GM23338 (cell line): ENCODE measurements around the gene ZNF276. TPM values are rescaled to one million over a fixed set of nuclear protein-coding genes. Genes with fewer than 3 reads are reported as not detected.
"Not testable (repeated sequence)": the region's sequence is repeated elsewhere in the genome, so short reads cannot be mapped to it uniquely, and the experiment has no call there.

Experiments used
- ATAC-seq: fragments of 200-7000 bp; cut with Tn5 transposase; 3 replicates; pipeline ENCODE4 v1.9.1; 2020
- DNase-seq: peaks from one replicate; pipeline ENCODE4 v3.0.0-alpha.2; 2015; ENCODE audit warnings: low spot score
- H2AFZ ChIP-seq: fragments of 200-600 bp; sonication (generic); 2 replicates; pipeline ENCODE4 v1.8.0; 2016; ENCODE audit warnings: antibody characterized with exemption, mild to moderate bottlenecking, moderate library complexity
- H3F3A ChIP-seq: fragments of 200-600 bp; sonication (generic); replicated peaks from 2 replicates; pipeline ENCODE4 v1.8.0; 2017; ENCODE audit warnings: antibody characterized with exemption, mixed run types, low read depth
- H3K27ac ChIP-seq: fragments of 200-600 bp; sonication (generic); 2 replicates; pipeline ENCODE4 v1.6.1; 2016; ENCODE audit warnings: low read depth
- H3K27me3 ChIP-seq: fragments of 200-600 bp; sonication (generic); 2 replicates; pipeline ENCODE4 v1.8.0; 2016; ENCODE audit warnings: mild to moderate bottlenecking, mixed run types, moderate library complexity; ENCODE audit not compliant: insufficient read depth
- H3K36me3 ChIP-seq: fragments of 200-600 bp; sonication (generic); 2 replicates; pipeline ENCODE4 v1.8.0; 2016; ENCODE audit warnings: mild to moderate bottlenecking; ENCODE audit not compliant: insufficient read depth
- H3K4me1 ChIP-seq: fragments of 200-600 bp; sonication (generic); 2 replicates; pipeline ENCODE4 v1.8.0; 2016; ENCODE audit warnings: mild to moderate bottlenecking, moderate library complexity; ENCODE audit not compliant: insufficient read depth
- H3K4me2 ChIP-seq: fragments of 200-600 bp; sonication (generic); 2 replicates; pipeline ENCODE4 v1.7.1; 2017; ENCODE audit warnings: mixed run types
- H3K4me3 ChIP-seq: fragments of 200-600 bp; sonication (generic); 2 replicates; pipeline ENCODE4 v1.6.1; 2016; ENCODE audit warnings: mixed run types
- H3K79me2 ChIP-seq: fragments of 200-600 bp; sonication (generic); replicated peaks from 2 replicates; pipeline ENCODE4 v1.8.0; 2017; ENCODE audit warnings: mild to moderate bottlenecking; ENCODE audit not compliant: insufficient read depth
- H3K9me2 ChIP-seq: fragments of 200-600 bp; sonication (generic); 2 replicates; pipeline ENCODE4 v1.8.0; 2017; ENCODE audit not compliant: insufficient read depth
- H4K20me1 ChIP-seq: fragments of 200-600 bp; sonication (generic); replicated peaks from 2 replicates; pipeline ENCODE4 v1.8.0; 2017; ENCODE audit warnings: mild to moderate bottlenecking; ENCODE audit not compliant: insufficient read depth
- H3K27ac Mint-ChIP-seq: 2 replicates; pipeline ENCODE4 v1.8.0; 2020; ENCODE audit warnings: inconsistent platforms, mild to moderate bottlenecking, moderate library complexity, mixed read lengths
- H3K27me3 Mint-ChIP-seq: 3 replicates; pipeline ENCODE4 v1.8.0; 2022; ENCODE audit warnings: low read depth, mild to moderate bottlenecking, moderate library complexity, mixed read lengths, inconsistent platforms; ENCODE audit not compliant: insufficient read depth, poor library complexity
- H3K36me3 Mint-ChIP-seq: 3 replicates; pipeline ENCODE4 v1.8.0; 2021; ENCODE audit warnings: low read depth, mild to moderate bottlenecking, inconsistent platforms, moderate library complexity, mixed read lengths
- H3K4me1 Mint-ChIP-seq: 3 replicates; pipeline ENCODE4 v1.8.0; 2020; ENCODE audit warnings: mild to moderate bottlenecking, inconsistent platforms, mixed read lengths
- H3K4me3 Mint-ChIP-seq: 3 replicates; pipeline ENCODE4 v1.8.0; 2021; ENCODE audit warnings: moderate library complexity, mild to moderate bottlenecking, inconsistent platforms, mixed read lengths
- H3K9me3 Mint-ChIP-seq: 3 replicates; pipeline ENCODE4 v1.8.0; 2020; ENCODE audit warnings: moderate library complexity, mild to moderate bottlenecking, inconsistent platforms, mixed read lengths
- CREB1 ChIP-seq: fragments of 250-450 bp; sonication (Bioruptor Pico); IDR thresholded peaks from 2 replicates; pipeline ENCODE4 v1.5.0; 2020; ENCODE audit warnings: low read depth, mild to moderate bottlenecking, moderate library complexity
- EZH2 ChIP-seq: fragments of 200-600 bp; sonication (generic); IDR thresholded peaks from one replicate; pipeline ENCODE4 v1.8.0; 2017; ENCODE audit warnings: antibody characterized with exemption, mild to moderate bottlenecking, low read depth; ENCODE audit not compliant: unreplicated experiment
- JUNB ChIP-seq: IDR thresholded peaks from one replicate; pipeline ENCODE4 v1.6.1; 2016; ENCODE audit warnings: antibody characterized with exemption; ENCODE audit not compliant: unreplicated experiment
- POLR2AphosphoS5 ChIP-seq: IDR thresholded peaks from 2 replicates; pipeline ENCODE4 v1.6.1; 2016; ENCODE audit warnings: antibody characterized with exemption, low read depth
- ZNF114 ChIP-seq: fragments of 250-450 bp; sonication (Bioruptor Pico); IDR thresholded peaks from 2 replicates; pipeline ENCODE4 v1.5.0; 2020; ENCODE audit warnings: mild to moderate bottlenecking, moderate library complexity
- ZNF331 ChIP-seq: fragments of 250-450 bp; sonication (Bioruptor Pico); IDR thresholded peaks from 2 replicates; pipeline ENCODE4 v1.5.0; 2020; ENCODE audit warnings: low read depth, mild to moderate bottlenecking, moderate library complexity
- polyA plus RNA-seq: library from polyadenylated mRNA; unstranded; fragments of >200 nt; fragmentation: Nextera tagmentation; extraction: Ambion mirVana; gene quantifications from 2 replicates; pipeline ENCODE4 v1.2.1, GENCODE V29; 2016
- total RNA-seq: library from RNA; depleted of rRNA; stranded (reverse); fragments of >200 nt; shearing (Covaris generic); gene quantifications from 2 replicates; pipeline ENCODE4 v1.2.3, GENCODE V29; 2014
- TF ChIP-seq, protein P1 (sequence below): fragments of 250-450 bp; sonication (Bioruptor Pico); IDR thresholded peaks from 2 replicates; pipeline ENCODE4 v1.5.0; 2020; ENCODE audit warnings: mild to moderate bottlenecking, moderate library complexity
- TF ChIP-seq, protein P2 (sequence below), 2 experiments: fragments of 200-600 bp in 1 of 2; sonication (generic) in 1 of 2; conservative IDR thresholded peaks; 2 replicates each; pipeline versions ENCODE4 v1.5.1 to v1.6.1; 2016 to 2017; ENCODE audit warnings: antibody characterized with exemption in 2 of 2, low read depth in 2 of 2, mild to moderate bottlenecking in 2 of 2, moderate library complexity in 1 of 2

ZNF276 gene
- total and polyA plus RNA-seq, 2 experiments from 2014 or later: 3.4 to 15.6 TPM

DNA sequence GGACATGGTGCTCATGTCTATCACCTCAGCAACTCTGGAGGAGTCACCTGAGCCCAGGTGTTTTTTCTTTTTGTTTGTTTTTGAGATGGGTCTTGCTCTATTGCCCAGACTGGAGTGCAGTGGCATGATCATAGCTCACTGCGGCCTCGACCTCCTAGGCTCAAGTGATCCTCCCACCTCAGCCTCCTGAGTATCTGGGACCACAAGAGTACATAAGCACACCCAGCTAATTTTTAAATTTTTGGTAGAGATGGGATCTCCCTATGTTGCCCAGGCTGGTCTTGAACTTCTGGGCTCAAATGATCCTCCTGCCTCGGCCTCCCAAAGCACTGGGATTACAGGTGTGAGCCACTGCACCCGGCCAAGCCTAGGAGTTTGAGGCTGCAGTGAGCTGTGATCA lies 31.7 kb upstream of the ZNF276 start:
- H2AFZ ChIP-seq, H3K4me3 Mint-ChIP-seq, H3K27me3 ChIP-seq, H3K27ac ChIP-seq, H3K4me3 ChIP-seq, H3K9me2 ChIP-seq, H3K36me3 ChIP-seq, H3K4me2 ChIP-seq, ATAC-seq, H4K20me1 ChIP-seq, H3K27ac Mint-ChIP-seq, DNase-seq, H3K4me1 Mint-ChIP-seq, H3K4me1 ChIP-seq: not testable (repeated sequence)
- Mint-ChIP-seq H3K36me3 (peaks cover 64% of the 10 kb centered on the region), H3K27me3 (peaks cover 18% of the 10 kb centered on the region), H3K9me3 (peaks cover 17% of the 10 kb centered on the region)
- Histone ChIP-seq H3F3A (0 out of 2 replicates have a peak, but pooled peaks cover 12% of the 10 kb centered on the region), H3K79me2 (peaks cover 12% of the 10 kb centered on the region)

DNA sequence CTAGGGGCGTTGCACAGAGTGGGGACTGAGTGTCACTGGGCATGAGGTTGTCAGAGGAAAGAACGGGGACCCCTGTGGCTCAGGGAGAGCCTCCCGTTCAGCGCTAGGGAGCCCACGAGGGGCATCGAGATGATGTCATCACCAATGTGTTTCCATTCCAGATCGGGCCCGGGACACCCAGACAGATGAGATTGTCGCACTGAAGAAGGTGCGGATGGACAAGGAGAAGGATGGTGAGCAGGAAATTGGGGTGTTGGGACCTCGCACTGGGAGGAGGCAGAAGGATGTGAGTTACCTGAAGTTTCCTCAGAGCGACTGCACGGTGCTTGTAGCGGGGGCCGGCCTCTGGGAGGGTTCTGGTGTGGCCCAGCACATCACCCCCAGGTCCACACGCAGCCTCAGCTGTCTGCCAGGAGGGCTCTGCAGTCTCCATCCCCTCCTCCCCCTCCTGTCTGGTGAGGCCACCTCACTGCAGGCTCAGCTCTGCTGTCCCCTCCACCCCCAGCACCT lies 30.9 kb upstream of the ZNF276 start:
- DNase-seq (no peak), ATAC-seq (no peak)
- 0 out of 2 replicates have a peak, but pooled peaks cover 2% of the 10 kb centered on the region for H3K36me3 ChIP-seq
- peaks cover 7% of the 10 kb centered on the region; the same call in 2 of the 3 replicates for H3K4me1 Mint-ChIP-seq
- no peak overlapping the region for H3K4me2 ChIP-seq
- peaks cover 9% of the 10 kb centered on the region for H3K9me3 Mint-ChIP-seq
- 0 out of 2 replicates have a peak, but pooled peaks cover 8% of the 10 kb centered on the region for H3K4me1 ChIP-seq
- H3K9me2 ChIP-seq: no peaks in the 10 kb centered on the region
- no peak for TF ChIP-seq POLR2AphosphoS5
- TF ChIP-seq ZNF331 (CRISPR knock-in tag): no peak
- no peak for TF ChIP-seq JUNB
- TF ChIP-seq ZNF114 (CRISPR knock-in tag): no peak
- TF ChIP-seq, protein P1, sequence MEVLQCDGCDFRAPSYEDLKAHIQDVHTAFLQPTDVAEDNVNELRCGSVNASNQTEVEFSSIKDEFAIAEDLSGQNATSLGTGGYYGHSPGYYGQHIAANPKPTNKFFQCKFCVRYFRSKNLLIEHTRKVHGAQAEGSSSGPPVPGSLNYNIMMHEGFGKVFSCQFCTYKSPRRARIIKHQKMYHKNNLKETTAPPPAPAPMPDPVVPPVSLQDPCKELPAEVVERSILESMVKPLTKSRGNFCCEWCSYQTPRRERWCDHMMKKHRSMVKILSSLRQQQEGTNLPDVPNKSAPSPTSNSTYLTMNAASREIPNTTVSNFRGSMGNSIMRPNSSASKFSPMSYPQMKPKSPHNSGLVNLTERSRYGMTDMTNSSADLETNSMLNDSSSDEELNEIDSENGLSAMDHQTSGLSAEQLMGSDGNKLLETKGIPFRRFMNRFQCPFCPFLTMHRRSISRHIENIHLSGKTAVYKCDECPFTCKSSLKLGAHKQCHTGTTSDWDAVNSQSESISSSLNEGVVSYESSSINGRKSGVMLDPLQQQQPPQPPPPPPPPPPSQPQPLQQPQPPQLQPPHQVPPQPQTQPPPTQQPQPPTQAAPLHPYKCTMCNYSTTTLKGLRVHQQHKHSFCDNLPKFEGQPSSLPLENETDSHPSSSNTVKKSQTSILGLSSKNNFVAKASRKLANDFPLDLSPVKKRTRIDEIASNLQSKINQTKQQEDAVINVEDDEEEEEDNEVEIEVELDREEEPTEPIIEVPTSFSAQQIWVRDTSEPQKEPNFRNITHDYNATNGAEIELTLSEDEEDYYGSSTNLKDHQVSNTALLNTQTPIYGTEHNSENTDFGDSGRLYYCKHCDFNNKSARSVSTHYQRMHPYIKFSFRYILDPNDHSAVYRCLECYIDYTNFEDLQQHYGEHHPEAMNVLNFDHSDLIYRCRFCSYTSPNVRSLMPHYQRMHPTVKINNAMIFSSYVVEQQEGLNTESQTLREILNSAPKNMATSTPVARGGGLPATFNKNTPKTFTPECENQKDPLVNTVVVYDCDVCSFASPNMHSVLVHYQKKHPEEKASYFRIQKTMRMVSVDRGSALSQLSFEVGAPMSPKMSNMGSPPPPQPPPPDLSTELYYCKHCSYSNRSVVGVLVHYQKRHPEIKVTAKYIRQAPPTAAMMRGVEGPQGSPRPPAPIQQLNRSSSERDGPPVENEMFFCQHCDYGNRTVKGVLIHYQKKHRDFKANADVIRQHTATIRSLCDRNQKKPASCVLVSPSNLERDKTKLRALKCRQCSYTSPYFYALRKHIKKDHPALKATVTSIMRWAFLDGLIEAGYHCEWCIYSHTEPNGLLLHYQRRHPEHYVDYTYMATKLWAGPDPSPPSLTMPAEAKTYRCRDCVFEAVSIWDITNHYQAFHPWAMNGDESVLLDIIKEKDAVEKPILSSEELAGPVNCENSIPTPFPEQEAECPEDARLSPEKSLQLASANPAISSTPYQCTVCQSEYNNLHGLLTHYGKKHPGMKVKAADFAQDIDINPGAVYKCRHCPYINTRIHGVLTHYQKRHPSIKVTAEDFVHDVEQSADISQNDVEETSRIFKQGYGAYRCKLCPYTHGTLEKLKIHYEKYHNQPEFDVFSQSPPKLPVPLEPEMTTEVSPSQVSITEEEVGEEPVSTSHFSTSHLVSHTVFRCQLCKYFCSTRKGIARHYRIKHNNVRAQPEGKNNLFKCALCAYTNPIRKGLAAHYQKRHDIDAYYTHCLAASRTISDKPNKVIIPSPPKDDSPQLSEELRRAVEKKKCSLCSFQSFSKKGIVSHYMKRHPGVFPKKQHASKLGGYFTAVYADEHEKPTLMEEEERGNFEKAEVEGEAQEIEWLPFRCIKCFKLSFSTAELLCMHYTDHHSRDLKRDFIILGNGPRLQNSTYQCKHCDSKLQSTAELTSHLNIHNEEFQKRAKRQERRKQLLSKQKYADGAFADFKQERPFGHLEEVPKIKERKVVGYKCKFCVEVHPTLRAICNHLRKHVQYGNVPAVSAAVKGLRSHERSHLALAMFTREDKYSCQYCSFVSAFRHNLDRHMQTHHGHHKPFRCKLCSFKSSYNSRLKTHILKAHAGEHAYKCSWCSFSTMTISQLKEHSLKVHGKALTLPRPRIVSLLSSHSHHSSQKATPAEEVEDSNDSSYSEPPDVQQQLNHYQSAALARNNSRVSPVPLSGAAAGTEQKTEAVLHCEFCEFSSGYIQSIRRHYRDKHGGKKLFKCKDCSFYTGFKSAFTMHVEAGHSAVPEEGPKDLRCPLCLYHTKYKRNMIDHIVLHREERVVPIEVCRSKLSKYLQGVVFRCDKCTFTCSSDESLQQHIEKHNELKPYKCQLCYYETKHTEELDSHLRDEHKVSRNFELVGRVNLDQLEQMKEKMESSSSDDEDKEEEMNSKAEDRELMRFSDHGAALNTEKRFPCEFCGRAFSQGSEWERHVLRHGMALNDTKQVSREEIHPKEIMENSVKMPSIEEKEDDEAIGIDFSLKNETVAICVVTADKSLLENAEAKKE: no peak
- TF ChIP-seq CREB1 (CRISPR knock-in tag): no peak
- TF ChIP-seq, protein P2, sequence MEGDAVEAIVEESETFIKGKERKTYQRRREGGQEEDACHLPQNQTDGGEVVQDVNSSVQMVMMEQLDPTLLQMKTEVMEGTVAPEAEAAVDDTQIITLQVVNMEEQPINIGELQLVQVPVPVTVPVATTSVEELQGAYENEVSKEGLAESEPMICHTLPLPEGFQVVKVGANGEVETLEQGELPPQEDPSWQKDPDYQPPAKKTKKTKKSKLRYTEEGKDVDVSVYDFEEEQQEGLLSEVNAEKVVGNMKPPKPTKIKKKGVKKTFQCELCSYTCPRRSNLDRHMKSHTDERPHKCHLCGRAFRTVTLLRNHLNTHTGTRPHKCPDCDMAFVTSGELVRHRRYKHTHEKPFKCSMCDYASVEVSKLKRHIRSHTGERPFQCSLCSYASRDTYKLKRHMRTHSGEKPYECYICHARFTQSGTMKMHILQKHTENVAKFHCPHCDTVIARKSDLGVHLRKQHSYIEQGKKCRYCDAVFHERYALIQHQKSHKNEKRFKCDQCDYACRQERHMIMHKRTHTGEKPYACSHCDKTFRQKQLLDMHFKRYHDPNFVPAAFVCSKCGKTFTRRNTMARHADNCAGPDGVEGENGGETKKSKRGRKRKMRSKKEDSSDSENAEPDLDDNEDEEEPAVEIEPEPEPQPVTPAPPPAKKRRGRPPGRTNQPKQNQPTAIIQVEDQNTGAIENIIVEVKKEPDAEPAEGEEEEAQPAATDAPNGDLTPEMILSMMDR (conservative IDR thresholded peaks at IDR 0.05; ENCODE audit: low read depth in 2 of 2): no peak
- TF ChIP-seq EZH2: no peak
- no peak overlapping the region for H3K4me3 ChIP-seq
- peaks cover 12% of the 10 kb centered on the region for H3K79me2 ChIP-seq
- peaks cover 4% of the 10 kb centered on the region; the same call in 1 of the 2 replicates for H4K20me1 ChIP-seq
- no peak overlapping the region for H3K4me3 Mint-ChIP-seq
- 0 out of 2 replicates have a peak, but pooled peaks cover 12% of the 10 kb centered on the region for H3F3A ChIP-seq
- no peak overlapping the region for H3K27ac Mint-ChIP-seq
- H3K27me3 Mint-ChIP-seq: peaks cover 22% of the 10 kb centered on the region
- peaks cover 60% of the 10 kb centered on the region for H3K36me3 Mint-ChIP-seq
- H2AFZ ChIP-seq: no peak overlapping the region
- no peak overlapping the region for H3K27ac ChIP-seq
- no peaks in the 10 kb centered on the region for H3K27me3 ChIP-seq
